ENCODE data around the gene MORN4. TPM values are rescaled to one million over a fixed set of nuclear protein-coding genes. Genes with fewer than 3 reads are reported as not detected.

Gene MORN4
- polyA plus RNA-seq, 1 of the 3 experiments (the other 2 are of a cell fraction), result 31.4 TPM

DNA sequence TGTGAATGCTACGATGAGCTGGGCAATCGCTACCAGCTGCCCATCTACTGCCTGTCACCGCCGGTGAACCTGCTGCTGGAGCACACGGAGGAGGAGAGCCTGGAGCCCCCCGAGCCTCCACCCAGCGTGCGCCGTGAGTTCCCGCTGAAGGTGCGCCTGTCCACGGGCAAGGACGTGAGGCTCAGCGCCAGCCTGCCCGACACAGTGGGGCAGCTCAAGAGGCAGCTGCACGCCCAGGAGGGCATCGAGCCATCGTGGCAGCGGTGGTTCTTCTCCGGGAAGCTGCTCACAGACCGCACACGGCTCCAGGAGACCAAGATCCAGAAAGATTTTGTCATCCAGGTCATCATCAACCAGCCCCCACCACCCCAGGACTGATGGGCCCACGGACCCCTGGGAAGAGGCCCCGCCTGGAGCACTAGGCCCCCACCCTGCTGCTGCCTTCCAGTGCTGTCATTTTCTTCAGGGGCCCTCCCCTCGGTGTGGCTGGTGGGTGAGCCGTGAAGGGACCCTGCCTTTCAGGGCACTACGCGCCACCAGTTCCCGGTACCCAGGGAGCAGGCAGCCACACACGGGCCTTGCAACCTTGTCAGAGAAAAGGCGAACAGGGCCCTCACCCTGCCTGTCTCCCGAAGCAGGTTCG is 63.0 kb downstream of the MORN4 start:
- Histone ChIP-seq H3K9me2 (no peaks in the 10 kb centered on the region), H4K20me1 (ENCODE audit: insufficient read depth) (no peaks in the 10 kb centered on the region), H3K79me2 (ENCODE audit: insufficient read depth) (no peaks in the 10 kb centered on the region), H3K36me3 (replicated peaks in 1 of 2; ENCODE audit: control insufficient read depth in 1 of 2, insufficient read depth in 2 of 2, low read length in 1 of 2) (peaks cover 0 to 6% of the 10 kb centered on the region in 2 experiments), H3K4me1 (ENCODE audit: control insufficient read depth in 1 of 2, insufficient read depth in 2 of 2, low read depth in 1 of 2, low read length in 1 of 2) (peaks cover 21 to 34% of the 10 kb centered on the region in 2 experiments; a peak in 3 of 4 replicates), H3F3A (replicated peaks; ENCODE audit: insufficient read depth) (peaks cover 19% of the 10 kb centered on the region), H3K9ac (no peak overlapping the region), H3K4me3 (ENCODE audit: low read depth in 2 of 2, low read length in 1 of 2) (no peak overlapping the region), H3K4me2 (no peak overlapping the region), H3K27me3 (ENCODE audit: insufficient read depth) (no peaks in the 10 kb centered on the region), H2AFZ (ENCODE audit: low read depth) (no peak overlapping the region), H3K27ac (ENCODE audit: low read depth in 2 of 2, low read length in 1 of 2) (peak overlapping the region in 1 of 2 experiments; percentile 66; a peak in 2 of 4 replicates), H3K9me3 (no peaks in the 10 kb centered on the region)
- ChIA-PET CTCF (interaction anchor here (1.1 to 9.4 kb wide), 6 partner anchors 14 to 162 kb away, joined by 3 to 64 read pairs (median 19); partner anchors contain the start of gene HOGA1), POLR2A (interaction anchor here (1.0 kb wide), 1 partner anchor 173 kb away, joined by 3 read pairs; no protein-coding TSS in a partner anchor)
- 88% methylated on average over 17 of the region's 33 CpGs for WGBS (ENCODE audit: low lambda C conversion rate)
- TF ChIP-seq FOXJ3 (CRISPR knock-in tag; IDR thresholded peaks at IDR 0.05) (no peak), TAF1 (IDR thresholded peaks at IDR 0.05; ENCODE audit: borderline replicate concordance, low read depth, low read length) (no peak), RXRA (IDR thresholded peaks at IDR 0.05; ENCODE audit: borderline replicate concordance, low read depth) (no peak)
- no peak for DNase-seq

DNA sequence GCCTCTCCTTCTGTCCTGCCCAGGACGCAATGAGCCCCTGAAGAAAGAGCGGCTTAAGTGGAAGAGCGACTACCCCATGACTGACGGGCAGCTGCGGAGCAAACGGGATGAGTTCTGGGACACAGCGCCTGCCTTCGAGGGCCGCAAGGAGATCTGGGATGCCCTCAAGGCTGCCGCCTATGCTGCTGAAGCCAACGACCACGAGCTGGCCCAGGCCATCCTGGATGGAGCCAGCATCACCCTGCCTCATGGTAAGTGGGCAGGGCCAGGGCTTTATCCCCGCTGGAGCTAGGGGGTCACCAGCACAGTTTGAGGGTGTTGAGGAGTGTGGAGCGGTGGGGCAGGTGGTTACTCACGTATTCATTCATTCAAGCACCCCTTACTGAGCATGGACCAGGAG is 65.4 kb downstream of the MORN4 start:
- TF ChIP-seq TAF1 (IDR thresholded peaks at IDR 0.05; ENCODE audit: borderline replicate concordance, low read depth, low read length), result no peak
- TF ChIP-seq NRF1 (IDR thresholded peaks at IDR 0.05; ENCODE audit: low read depth, low read length), result no peak
- TF ChIP-seq FOXJ3 (CRISPR knock-in tag; IDR thresholded peaks at IDR 0.05), result no peak
- no peak for TF ChIP-seq FOSL2 (IDR thresholded peaks at IDR 0.05; ENCODE audit: borderline replicate concordance, low read depth)
- no peak for TF ChIP-seq GABPA (IDR thresholded peaks at IDR 0.05; ENCODE audit: low read depth)
- no peak for TF ChIP-seq RXRA (IDR thresholded peaks at IDR 0.05; ENCODE audit: borderline replicate concordance, low read depth)
- TF ChIP-seq NFIC (IDR thresholded peaks at IDR 0.05; ENCODE audit: borderline replicate concordance), result no peak
- no peak for TF ChIP-seq FOXM1 (IDR thresholded peaks at IDR 0.05; ENCODE audit: low read depth)
- no peak for TF ChIP-seq TEAD4 (IDR thresholded peaks at IDR 0.05; ENCODE audit: borderline replicate concordance, insufficient read depth)
- TF ChIP-seq, protein P1, sequence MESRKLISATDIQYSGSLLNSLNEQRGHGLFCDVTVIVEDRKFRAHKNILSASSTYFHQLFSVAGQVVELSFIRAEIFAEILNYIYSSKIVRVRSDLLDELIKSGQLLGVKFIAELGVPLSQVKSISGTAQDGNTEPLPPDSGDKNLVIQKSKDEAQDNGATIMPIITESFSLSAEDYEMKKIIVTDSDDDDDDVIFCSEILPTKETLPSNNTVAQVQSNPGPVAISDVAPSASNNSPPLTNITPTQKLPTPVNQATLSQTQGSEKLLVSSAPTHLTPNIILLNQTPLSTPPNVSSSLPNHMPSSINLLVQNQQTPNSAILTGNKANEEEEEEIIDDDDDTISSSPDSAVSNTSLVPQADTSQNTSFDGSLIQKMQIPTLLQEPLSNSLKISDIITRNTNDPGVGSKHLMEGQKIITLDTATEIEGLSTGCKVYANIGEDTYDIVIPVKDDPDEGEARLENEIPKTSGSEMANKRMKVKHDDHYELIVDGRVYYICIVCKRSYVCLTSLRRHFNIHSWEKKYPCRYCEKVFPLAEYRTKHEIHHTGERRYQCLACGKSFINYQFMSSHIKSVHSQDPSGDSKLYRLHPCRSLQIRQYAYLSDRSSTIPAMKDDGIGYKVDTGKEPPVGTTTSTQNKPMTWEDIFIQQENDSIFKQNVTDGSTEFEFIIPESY (IDR thresholded peaks at IDR 0.05; ENCODE audit: borderline replicate concordance, low read depth), result no peak
- TF ChIP-seq POLR2AphosphoS5 (IDR thresholded peaks at IDR 0.05; ENCODE audit: low read depth, low read length), result no peak
- TF ChIP-seq, protein P2, sequence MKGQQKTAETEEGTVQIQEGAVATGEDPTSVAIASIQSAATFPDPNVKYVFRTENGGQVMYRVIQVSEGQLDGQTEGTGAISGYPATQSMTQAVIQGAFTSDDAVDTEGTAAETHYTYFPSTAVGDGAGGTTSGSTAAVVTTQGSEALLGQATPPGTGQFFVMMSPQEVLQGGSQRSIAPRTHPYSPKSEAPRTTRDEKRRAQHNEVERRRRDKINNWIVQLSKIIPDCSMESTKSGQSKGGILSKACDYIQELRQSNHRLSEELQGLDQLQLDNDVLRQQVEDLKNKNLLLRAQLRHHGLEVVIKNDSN (IDR thresholded peaks at IDR 0.05; ENCODE audit: borderline replicate concordance, low read depth), result no peak
- TF ChIP-seq RFX5 (IDR thresholded peaks at IDR 0.05; ENCODE audit: low read length), result no peak
- Histone ChIP-seq H3F3A (replicated peaks; ENCODE audit: insufficient read depth) (no peaks in the 10 kb centered on the region), H3K36me3 (replicated peaks in 1 of 2; ENCODE audit: control insufficient read depth in 1 of 2, insufficient read depth in 2 of 2, low read length in 1 of 2) (peaks cover 0 to 6% of the 10 kb centered on the region in 2 experiments), H2AFZ (ENCODE audit: low read depth) (no peak overlapping the region), H3K27me3 (ENCODE audit: insufficient read depth) (no peaks in the 10 kb centered on the region), H3K79me2 (ENCODE audit: insufficient read depth) (no peaks in the 10 kb centered on the region), H3K27ac (ENCODE audit: low read depth in 2 of 2, low read length in 1 of 2) (no peak overlapping the region), H3K9me3 (no peaks in the 10 kb centered on the region), H3K9me2 (no peaks in the 10 kb centered on the region), H3K4me2 (no peak overlapping the region), H3K4me3 (ENCODE audit: low read depth in 2 of 2, low read length in 1 of 2) (no peak overlapping the region), H4K20me1 (ENCODE audit: insufficient read depth) (no peaks in the 10 kb centered on the region), H3K4me1 (ENCODE audit: control insufficient read depth in 1 of 2, insufficient read depth in 2 of 2, low read depth in 1 of 2, low read length in 1 of 2) (peaks cover 5 to 30% of the 10 kb centered on the region in 2 experiments; a peak in 2 of 4 replicates), H3K9ac (no peak overlapping the region)
- ChIA-PET CTCF (interaction anchor here (0.7 to 9.4 kb wide), 2 partner anchors 16 to 104 kb away, joined by 3 to 64 read pairs; no protein-coding TSS in a partner anchor), POLR2A (no interaction called here)
- no peak for DNase-seq
- whole genome bisulfite sequencing (ENCODE audit: low lambda C conversion rate), result 90% methylated on average over 4 of the region's 15 CpGs
